ENCODE data around the gene CRYGN. TPM values are rescaled to one million over a fixed set of nuclear protein-coding genes. Genes with fewer than 3 reads are reported as not detected.

The CRYGN gene
- polyA plus RNA-seq, 10 donors, result 0.09 to 0.41 (median 0.30) TPM; not detected in 3

- DNase-seq, result no peak
These were observed 12.1 kb downstream of the CRYGN start for GRCh38 chr7:151427705-151428377.

- DNase-seq, result no peak
These were observed 12.8 kb downstream of the CRYGN start for GRCh38 chr7:151426904-151427704.

- DNase-seq, result peak; percentile 67 to 74 (median 73)
These were observed 13.5 kb downstream of the CRYGN start for GRCh38 chr7:151426441-151426903.

GRCh38 chr7:151425670-151426440 lies 14.1 kb downstream of the CRYGN start:
- DNase-seq, result no peak

GRCh38 chr7:151424799-151425198 lies 15.1 kb downstream of the CRYGN start:
- no peak for DNase-seq

GRCh38 chr7:151423936-151424335 lies 16.0 kb downstream of the CRYGN start:
- no peak for DNase-seq

GRCh38 chr7:151423226-151423625 lies 16.7 kb downstream of the CRYGN start:
- no peak for DNase-seq

- no peak for DNase-seq
These were observed 17.7 kb downstream of the CRYGN start for GRCh38 chr7:151422212-151422611.

GRCh38 chr7:151420144-151420543 lies 19.8 kb downstream of the CRYGN start:
- DNase-seq, result no peak

- peak in 1 of 3 donors; percentile 51 for DNase-seq
These were observed 23.0 kb downstream of the CRYGN start for GRCh38 chr7:151416941-151417315.

- no peak for DNase-seq
These were observed 23.6 kb downstream of the CRYGN start for GRCh38 chr7:151416112-151416940.

GRCh38 chr7:151415375-151416105 lies 24.4 kb downstream of the CRYGN start:
- no peak for DNase-seq

GRCh38 chr7:151413241-151413640 lies 26.7 kb downstream of the CRYGN start:
- DNase-seq, result no peak

GRCh38 chr7:151412318-151412717 lies 27.6 kb downstream of the CRYGN start:
- DNase-seq, result no peak

GRCh38 chr7:151411551-151411950 lies 28.4 kb downstream of the CRYGN start:
- no peak for DNase-seq

GRCh38 chr7:151410405-151411390 lies 29.2 kb downstream of the CRYGN start:
- peak in 1 of 3 donors; percentile 65 for DNase-seq

- peak in 1 of 3 donors; percentile 70 for DNase-seq
These were observed 30.1 kb downstream of the CRYGN start, which contains the start of gene WDR86 for GRCh38 chr7:151409667-151410404. WDR86 (minus strand) TSS chr7:151410038; CDS start chr7:151409589, 449 bp downstream.
